HCT116 (cell line): ENCODE results near the gene PSMB5. TPM values are rescaled to one million over a fixed set of nuclear protein-coding genes. Genes with fewer than 3 reads are reported as not detected.

Source experiments
- ATAC-seq: fragments of 200-7000 bp; cut with Tn5 transposase; 2 replicates; pipeline ENCODE4 v1.9.1; 2020; ENCODE audit warnings: mild to moderate bottlenecking, moderate library complexity
- BruUV-seq: library from RNA; stranded (reverse); fragments of 400-500 nt; replicated peaks from 2 replicates; lab custom pipeline; 2021; lab: Mats Ljungman, UMichigan
- CTCF ChIA-PET: fragments of 300-600 bp; sonication (Branson Sonifier 250); formaldehyde crosslinking; loops from one replicate; lab custom pipeline; 2021; ENCODE audit warnings: antibody characterized with exemption; lab: Charles Lee
- POLR2A ChIA-PET: fragments of 300-600, 350-600 bp; sonication (Branson Sonifier 250); formaldehyde crosslinking; loops from one replicate; lab custom pipeline; 2021; ENCODE audit warnings: antibody characterized with exemption; lab: Charles Lee
- RAD21 ChIA-PET, 2 experiments: fragments of 300-600 bp; sonication (Branson Sonifier 250); formaldehyde crosslinking; loops; one replicate each; lab custom pipeline; 2023; ENCODE audit warnings: low total read pairs in 2 of 2; ENCODE audit not compliant: uncharacterized antibody in 2 of 2, unreplicated experiment in 2 of 2, low non-redundant PET in 1 of 2; lab: Charles Lee
- DNase-seq: peaks from one replicate; pipeline ENCODE4 v3.0.0-alpha.2; 2010; ENCODE audit warnings: low read depth, low spot score
- H2AFZ ChIP-seq: fragments of 200-600 bp; shearing (Covaris generic), sonication (generic); 2 replicates; pipeline ENCODE4 v1.6.1; 2017; ENCODE audit warnings: low read depth, mixed run types, mixed read lengths, antibody characterized with exemption, low read length; ENCODE audit not compliant: poor library complexity, severe bottlenecking
- H3K27ac ChIP-seq: 2 replicates; pipeline ENCODE4 v1.5.1; 2012; ENCODE audit warnings: low read depth, low read length
- H3K27me3 ChIP-seq: fragments of 200-600 bp; sonication (generic); 2 replicates; pipeline ENCODE4 v1.6.1; 2016; ENCODE audit warnings: mixed run types, low read length, mixed read lengths; ENCODE audit not compliant: insufficient read depth
- H3K36me3 ChIP-seq, 2 experiments: fragments of 200-500 bp in 1 of 2; fragments of 200-600 bp in 1 of 2; sonication (Bioruptor generic) in 1 of 2; sonication (generic) in 1 of 2; 2 replicates each; pipeline versions ENCODE4 v1.5.1 to v1.6.1; 2014 to 2016; ENCODE audit warnings: low read length in 2 of 2, inconsistent platforms in 1 of 2, mixed read lengths in 1 of 2, mixed run types in 1 of 2; ENCODE audit not compliant: insufficient read depth in 2 of 2, control insufficient read depth in 1 of 2
- H3K4me1 ChIP-seq, 2 experiments: fragments of 200-600 bp in 1 of 2; sonication (generic) in 1 of 2; 2 replicates each; pipeline versions ENCODE4 v1.5.1 to v1.6.1; 2012 to 2017; ENCODE audit warnings: low read length in 2 of 2, inconsistent platforms in 1 of 2, mild to moderate bottlenecking in 1 of 2, mixed read lengths in 1 of 2, mixed run types in 1 of 2, moderate library complexity in 1 of 2; ENCODE audit not compliant: insufficient read depth in 2 of 2, control insufficient read depth in 1 of 2
- H3K4me2 ChIP-seq: fragments of 200-600 bp; sonication (generic); 2 replicates; pipeline ENCODE4 v1.6.1; 2017; ENCODE audit warnings: mixed run types, low read length, mixed read lengths
- H3K4me3 ChIP-seq, 2 experiments: fragments of 200-600 bp in 1 of 2; sonication (generic) in 1 of 2; replicated peaks in 1 of 2; 2 replicates each; pipeline ENCODE4 v1.5.1; 2011 to 2016; ENCODE audit warnings: low read length in 2 of 2, control low read depth in 1 of 2, low read depth in 1 of 2, mild to moderate bottlenecking in 1 of 2, mixed read lengths in 1 of 2, mixed run types in 1 of 2
- H3K79me2 ChIP-seq: fragments of 200-600 bp; sonication (generic); 2 replicates; pipeline ENCODE4 v1.6.1; 2017; ENCODE audit warnings: mild to moderate bottlenecking, mixed run types, low read length, moderate library complexity, mixed read lengths; ENCODE audit not compliant: insufficient read depth
- H3K9ac ChIP-seq: fragments of 200-600 bp; sonication (generic); 2 replicates; pipeline ENCODE4 v1.6.1; 2016; ENCODE audit warnings: low read length, mixed read lengths
- H3K9me2 ChIP-seq: fragments of 200-600 bp; sonication (generic), shearing (Covaris generic); 2 replicates; pipeline ENCODE4 v1.6.1; 2017; ENCODE audit warnings: mixed run types, mild to moderate bottlenecking, moderate library complexity; ENCODE audit not compliant: insufficient read depth
- H3K9me3 ChIP-seq, 2 experiments: fragments of 200-500 bp in 1 of 2; fragments of 200-600 bp in 1 of 2; sonication (Bioruptor generic) in 1 of 2; sonication (generic) in 1 of 2; 2 replicates each; pipeline ENCODE4 v1.6.1; 2014 to 2017; ENCODE audit warnings: low read length in 2 of 2, mixed read lengths in 2 of 2, inconsistent platforms in 1 of 2, low read depth in 1 of 2, mild to moderate bottlenecking in 1 of 2, mixed run types in 1 of 2, moderate library complexity in 1 of 2; ENCODE audit not compliant: control insufficient read depth in 1 of 2, insufficient read depth in 1 of 2
- H4K20me1 ChIP-seq: fragments of 200-600 bp; sonication (generic), shearing (Covaris generic); 2 replicates; pipeline ENCODE4 v1.6.1; 2017; ENCODE audit warnings: mixed run types, mild to moderate bottlenecking, moderate library complexity; ENCODE audit not compliant: insufficient read depth
- CBX3 ChIP-seq: IDR thresholded peaks from 2 replicates; pipeline ENCODE4 v1.6.1; 2012; ENCODE audit warnings: low read depth
- CEBPB ChIP-seq: IDR thresholded peaks from 2 replicates; pipeline ENCODE4 v1.6.1; 2012; ENCODE audit warnings: low read depth
- ELF1 ChIP-seq: IDR thresholded peaks from 2 replicates; pipeline ENCODE4 v1.6.1; 2012; ENCODE audit warnings: low read depth, borderline replicate concordance
- FOSL1 ChIP-seq: IDR thresholded peaks from 2 replicates; pipeline ENCODE4 v1.6.1; 2012; ENCODE audit warnings: low read depth
- JUND ChIP-seq: IDR thresholded peaks from 2 replicates; pipeline ENCODE4 v1.6.1; 2012
- SIN3A ChIP-seq: IDR thresholded peaks from 2 replicates; pipeline ENCODE4 v1.6.1; 2012; ENCODE audit warnings: low read depth
- YY1 ChIP-seq: IDR thresholded peaks from 2 replicates; pipeline ENCODE4 v1.6.1; 2011; ENCODE audit warnings: low read length, low read depth, moderate library complexity, mild to moderate bottlenecking; ENCODE audit not compliant: insufficient replicate concordance; ENCODE audit errors: extremely low read depth
- intact Hi-C: fragments of 100-400 bp; cut with micrococcal nuclease; formaldehyde crosslinking; loops from 2 replicates; pipeline ENCODE4 v1.10.0; 2022
- total RNA-seq: library from RNA; stranded (reverse); gene quantifications from one replicate; pipeline ENCODE4 v1.2.1, GENCODE V29; 2021; ENCODE audit not compliant: unreplicated experiment
- TF ChIP-seq, protein P1 (sequence below): IDR thresholded peaks from 2 replicates; pipeline ENCODE4 v1.6.1; 2012; ENCODE audit warnings: low read depth
- TF ChIP-seq, protein P2 (sequence below): IDR thresholded peaks from 2 replicates; pipeline ENCODE4 v1.6.1; 2012

PSMB5 gene
- total RNA-seq, 1 experiment from 2014 or later, result 212 TPM

DNA sequence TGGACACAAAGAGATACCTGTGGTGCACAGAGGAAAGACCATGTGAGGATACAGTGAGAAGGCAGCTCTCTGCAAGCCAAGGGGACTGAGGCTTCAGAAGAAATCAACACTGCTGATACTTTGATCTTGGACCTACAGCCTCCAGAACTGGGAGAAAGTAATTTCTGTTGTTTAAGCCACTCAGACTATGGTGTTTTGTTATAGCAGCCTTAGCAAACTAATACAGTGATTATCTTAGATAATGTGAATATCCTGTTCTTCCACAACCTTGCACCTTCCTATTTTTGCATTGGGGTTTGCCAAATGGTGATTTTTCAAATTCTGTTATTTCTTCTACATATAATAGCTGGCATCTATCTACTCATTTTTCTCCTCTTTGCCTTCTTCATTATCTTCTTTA lies 16.6 kb downstream of the PSMB5 start:
- Histone ChIP-seq H4K20me1 (no peaks in the 10 kb centered on the region), H3K4me2 (no peak overlapping the region)
- ATAC-seq, result no peak
- TF ChIP-seq ELF1 (no peak), SIN3A (no peak), JUND (no peak), YY1 (no peak), FOSL1 (no peak), CBX3 (no peak), CEBPB (no peak)
- TF ChIP-seq, protein P1, sequence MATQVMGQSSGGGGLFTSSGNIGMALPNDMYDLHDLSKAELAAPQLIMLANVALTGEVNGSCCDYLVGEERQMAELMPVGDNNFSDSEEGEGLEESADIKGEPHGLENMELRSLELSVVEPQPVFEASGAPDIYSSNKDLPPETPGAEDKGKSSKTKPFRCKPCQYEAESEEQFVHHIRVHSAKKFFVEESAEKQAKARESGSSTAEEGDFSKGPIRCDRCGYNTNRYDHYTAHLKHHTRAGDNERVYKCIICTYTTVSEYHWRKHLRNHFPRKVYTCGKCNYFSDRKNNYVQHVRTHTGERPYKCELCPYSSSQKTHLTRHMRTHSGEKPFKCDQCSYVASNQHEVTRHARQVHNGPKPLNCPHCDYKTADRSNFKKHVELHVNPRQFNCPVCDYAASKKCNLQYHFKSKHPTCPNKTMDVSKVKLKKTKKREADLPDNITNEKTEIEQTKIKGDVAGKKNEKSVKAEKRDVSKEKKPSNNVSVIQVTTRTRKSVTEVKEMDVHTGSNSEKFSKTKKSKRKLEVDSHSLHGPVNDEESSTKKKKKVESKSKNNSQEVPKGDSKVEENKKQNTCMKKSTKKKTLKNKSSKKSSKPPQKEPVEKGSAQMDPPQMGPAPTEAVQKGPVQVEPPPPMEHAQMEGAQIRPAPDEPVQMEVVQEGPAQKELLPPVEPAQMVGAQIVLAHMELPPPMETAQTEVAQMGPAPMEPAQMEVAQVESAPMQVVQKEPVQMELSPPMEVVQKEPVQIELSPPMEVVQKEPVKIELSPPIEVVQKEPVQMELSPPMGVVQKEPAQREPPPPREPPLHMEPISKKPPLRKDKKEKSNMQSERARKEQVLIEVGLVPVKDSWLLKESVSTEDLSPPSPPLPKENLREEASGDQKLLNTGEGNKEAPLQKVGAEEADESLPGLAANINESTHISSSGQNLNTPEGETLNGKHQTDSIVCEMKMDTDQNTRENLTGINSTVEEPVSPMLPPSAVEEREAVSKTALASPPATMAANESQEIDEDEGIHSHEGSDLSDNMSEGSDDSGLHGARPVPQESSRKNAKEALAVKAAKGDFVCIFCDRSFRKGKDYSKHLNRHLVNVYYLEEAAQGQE, result no peak
- TF ChIP-seq, protein P2, sequence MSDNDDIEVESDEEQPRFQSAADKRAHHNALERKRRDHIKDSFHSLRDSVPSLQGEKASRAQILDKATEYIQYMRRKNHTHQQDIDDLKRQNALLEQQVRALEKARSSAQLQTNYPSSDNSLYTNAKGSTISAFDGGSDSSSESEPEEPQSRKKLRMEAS, result no peak
- TF ChIP-seq, all 23 proteins: peak for 0
- peaks cover 3 to 7% of the 10 kb centered on the region in 2 experiments; a peak in 2 of 4 replicates for H3K4me1 ChIP-seq
- CTCF ChIA-PET, result no interaction called here
- BruUV-seq, result no TSS peak
- H3K9me2 ChIP-seq, result no peaks in the 10 kb centered on the region
- H3K27me3 ChIP-seq, result no peaks in the 10 kb centered on the region
- H3K79me2 ChIP-seq, result no peaks in the 10 kb centered on the region
- no peaks in the 10 kb centered on the region for H3K36me3 ChIP-seq
- DNase-seq, result no peak
- RAD21 ChIA-PET, result no interaction called here
- no peak overlapping the region for H3K4me3 ChIP-seq
- H3K9me3 ChIP-seq, result no peaks in the 10 kb centered on the region
- no peak overlapping the region for H2AFZ ChIP-seq
- H3K27ac ChIP-seq, result no peak overlapping the region
- H3K9ac ChIP-seq, result no peak overlapping the region
- POLR2A ChIA-PET, result interaction anchor here (1.8 kb wide), 1 partner anchor 11 kb away, joined by 7 read pairs; no protein-coding TSS in a partner anchor
- intact Hi-C loops, result no loop called here
